HUES6 (cell line): Measurements from ENCODE around the gene TRAK1.

ENCODE experiments used
- H3K27ac ChIP-seq: 2 replicates; pipeline ENCODE4 v1.7.0; 2013; ENCODE audit warnings: low read depth, mild to moderate bottlenecking, low read length, inconsistent platforms
- H3K27me3 ChIP-seq: 2 replicates; pipeline ENCODE4 v1.6.1; 2013; ENCODE audit warnings: low read length; ENCODE audit not compliant: control insufficient read depth, insufficient read depth
- H3K36me3 ChIP-seq: 2 replicates; pipeline ENCODE4 v1.6.1; 2013; ENCODE audit warnings: low read length; ENCODE audit not compliant: control insufficient read depth, insufficient read depth
- H3K4me1 ChIP-seq: 2 replicates; pipeline ENCODE4 v1.6.1; 2013; ENCODE audit warnings: low read length; ENCODE audit not compliant: control insufficient read depth, insufficient read depth
- H3K4me3 ChIP-seq: 2 replicates; pipeline ENCODE4 v1.5.1; 2013; ENCODE audit warnings: low read depth, low read length
- H3K9ac ChIP-seq: one replicate; pipeline ENCODE4 v1.6.1; 2013; ENCODE audit warnings: mild to moderate bottlenecking, low read length
- H3K9me3 ChIP-seq: 2 replicates; pipeline ENCODE4 v1.6.1; 2013; ENCODE audit warnings: low read depth, low read length; ENCODE audit not compliant: control insufficient read depth, insufficient read depth

TRAK1 gene

GRCh38 chr3:42116466-42116865 lies 25.3 kb downstream of the TRAK1 start:
- Histone ChIP-seq H3K9ac (no peak overlapping the region), H3K27ac (no peak overlapping the region), H3K4me1 (peaks cover 9% of the 10 kb centered on the region), H3K27me3 (no peaks in the 10 kb centered on the region), H3K36me3 (no peaks in the 10 kb centered on the region), H3K4me3 (no peak overlapping the region), H3K9me3 (no peaks in the 10 kb centered on the region)

GRCh38 chr3:42117175-42118008 lies 26.2 kb downstream of the TRAK1 start:
- Histone ChIP-seq H3K9ac (no peak overlapping the region), H3K4me3 (no peak overlapping the region), H3K9me3 (no peaks in the 10 kb centered on the region), H3K36me3 (no peaks in the 10 kb centered on the region), H3K27me3 (no peaks in the 10 kb centered on the region), H3K4me1 (peaks cover 13% of the 10 kb centered on the region), H3K27ac (no peak overlapping the region)

GRCh38 chr3:42118762-42119361 lies 27.7 kb downstream of the TRAK1 start:
- no peak overlapping the region for H3K27ac ChIP-seq
- H3K9me3 ChIP-seq: no peaks in the 10 kb centered on the region
- H3K9ac ChIP-seq: no peak overlapping the region
- H3K4me1 ChIP-seq: peaks cover 24% of the 10 kb centered on the region
- no peaks in the 10 kb centered on the region for H3K27me3 ChIP-seq
- no peaks in the 10 kb centered on the region for H3K36me3 ChIP-seq
- H3K4me3 ChIP-seq: no peak overlapping the region

GRCh38 chr3:42119561-42120355 lies 28.6 kb downstream of the TRAK1 start:
- H3K9me3 ChIP-seq: no peaks in the 10 kb centered on the region
- peaks cover 24% of the 10 kb centered on the region for H3K4me1 ChIP-seq
- no peak overlapping the region for H3K27ac ChIP-seq
- no peaks in the 10 kb centered on the region for H3K36me3 ChIP-seq
- H3K27me3 ChIP-seq: no peaks in the 10 kb centered on the region
- no peak overlapping the region for H3K4me3 ChIP-seq
- no peak overlapping the region for H3K9ac ChIP-seq

- Histone ChIP-seq H3K27ac (no peak overlapping the region), H3K4me3 (no peak overlapping the region), H3K4me1 (peaks cover 24% of the 10 kb centered on the region), H3K36me3 (peaks cover 4% of the 10 kb centered on the region), H3K9me3 (no peaks in the 10 kb centered on the region), H3K9ac (no peak overlapping the region), H3K27me3 (no peaks in the 10 kb centered on the region)
These were observed 29.7 kb downstream of the TRAK1 start for GRCh38 chr3:42120866-42121265.

GRCh38 chr3:42122261-42123011 lies 31.3 kb downstream of the TRAK1 start:
- Histone ChIP-seq H3K4me3 (no peak overlapping the region), H3K27ac (no peak overlapping the region), H3K9ac (no peak overlapping the region), H3K9me3 (no peaks in the 10 kb centered on the region), H3K36me3 (peaks cover 8% of the 10 kb centered on the region), H3K27me3 (no peaks in the 10 kb centered on the region), H3K4me1 (peaks cover 17% of the 10 kb centered on the region)

GRCh38 chr3:42123012-42123581 lies 31.9 kb downstream of the TRAK1 start:
- no peaks in the 10 kb centered on the region for H3K9me3 ChIP-seq
- no peak overlapping the region for H3K27ac ChIP-seq
- H3K27me3 ChIP-seq: no peaks in the 10 kb centered on the region
- H3K4me3 ChIP-seq: no peak overlapping the region
- no peak overlapping the region for H3K9ac ChIP-seq
- H3K36me3 ChIP-seq: peaks cover 9% of the 10 kb centered on the region
- H3K4me1 ChIP-seq: peaks cover 15% of the 10 kb centered on the region

- H3K4me1 ChIP-seq: peaks cover 15% of the 10 kb centered on the region
These were observed 32.9 kb downstream of the TRAK1 start for GRCh38 chr3:42123824-42124658.

GRCh38 chr3:42127226-42127625 lies 36.1 kb downstream of the TRAK1 start:
- Histone ChIP-seq H3K9ac (no peak overlapping the region), H3K4me1 (peaks cover 13% of the 10 kb centered on the region), H3K9me3 (no peaks in the 10 kb centered on the region), H3K4me3 (no peak overlapping the region), H3K27ac (no peak overlapping the region), H3K36me3 (peaks cover 9% of the 10 kb centered on the region), H3K27me3 (no peaks in the 10 kb centered on the region)

More at GRCh38 chr3:42123824-42124658, 32.9 kb downstream of the TRAK1 start:
- Histone ChIP-seq H3K4me3 (no peak overlapping the region), H3K27me3 (no peaks in the 10 kb centered on the region), H3K9ac (no peak overlapping the region), H3K36me3 (peaks cover 9% of the 10 kb centered on the region), H3K9me3 (no peaks in the 10 kb centered on the region), H3K27ac (no peak overlapping the region)

- no peak overlapping the region for H3K4me3 ChIP-seq
- no peaks in the 10 kb centered on the region; the same call in 1 of the 2 replicates for H3K4me1 ChIP-seq
- H3K36me3 ChIP-seq: peaks cover 9% of the 10 kb centered on the region
- no peak overlapping the region for H3K9ac ChIP-seq
- no peak overlapping the region for H3K27ac ChIP-seq
- no peaks in the 10 kb centered on the region for H3K27me3 ChIP-seq
- H3K9me3 ChIP-seq: no peaks in the 10 kb centered on the region
These were observed 37.4 kb downstream of the TRAK1 start for GRCh38 chr3:42128526-42128925.
